Measurements from ENCODE around the gene PLXNA4. TPM values are rescaled to one million over a fixed set of nuclear protein-coding genes. Genes with fewer than 3 reads are reported as not detected.

Gene PLXNA4
- total RNA-seq, 4 donors from 2014 or later, result 4.8 to 19.7 (median 10.7) TPM

DNA sequence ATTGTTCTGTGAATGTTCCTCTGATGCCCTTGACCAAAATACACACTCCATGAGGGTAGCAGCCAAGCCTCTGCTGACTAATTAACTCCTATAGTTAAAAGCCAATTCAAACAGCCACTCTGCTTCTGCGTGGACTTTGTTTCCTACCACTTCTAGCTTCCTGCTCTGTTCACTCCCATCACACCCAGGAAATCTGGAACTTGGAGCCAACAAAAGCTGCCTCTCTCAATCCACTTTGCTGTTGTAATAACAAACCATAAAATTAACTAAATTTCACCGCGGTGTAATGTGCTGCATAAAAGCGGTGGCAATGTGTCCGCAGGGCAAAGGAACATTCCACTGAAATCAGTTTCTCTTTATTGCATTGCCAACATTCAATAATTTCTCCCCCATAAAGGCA, 239.5 kb downstream of the PLXNA4 start:
- WGBS, 2 donors (ENCODE audit: low coverage in 1 of 2), result 57 to 63% methylated on average over 2 to 5 of the region's 5 CpGs
- H3K27ac ChIP-seq, result no peak overlapping the region

DNA sequence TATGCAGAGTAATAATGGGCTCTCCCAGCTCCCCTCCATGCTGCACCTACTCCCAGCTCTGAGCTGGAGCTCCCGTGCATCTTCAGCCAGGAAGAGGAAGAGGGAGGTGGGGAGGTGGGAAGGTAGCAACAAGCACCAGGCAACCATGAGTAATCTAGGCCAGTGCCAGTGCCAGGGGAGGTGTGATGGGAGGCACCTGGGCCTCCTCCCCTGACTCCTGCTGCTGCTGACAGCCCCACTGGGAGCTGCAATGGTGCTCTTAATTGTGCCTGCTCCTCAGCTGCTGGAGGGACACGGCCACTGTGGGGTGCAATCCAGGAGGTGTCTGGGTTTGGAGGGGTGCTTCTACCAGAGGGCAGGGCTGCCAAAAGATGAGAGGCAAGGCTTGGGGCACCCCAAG, 243.0 kb downstream of the PLXNA4 start:
- Histone ChIP-seq H3K27me3 (no peaks in the 10 kb centered on the region), H3K27ac (no peak overlapping the region), H3K4me1 (no peaks in the 10 kb centered on the region), H3K36me3 (no peaks in the 10 kb centered on the region), H3K9me3 (no peaks in the 10 kb centered on the region), H3K4me3 (no peak overlapping the region)
- no peak for TF ChIP-seq POLR2A (IDR thresholded peaks at IDR 0.05)
- no peak for TF ChIP-seq CTCF (IDR thresholded peaks at IDR 0.05)
- TF ChIP-seq POLR2AphosphoS5 (IDR thresholded peaks at IDR 0.05), result no peak
- no peak for TF ChIP-seq EP300 (IDR thresholded peaks at IDR 0.05)
- WGBS, 2 donors (ENCODE audit: low coverage in 1 of 2), result no CpG with 5 or more reads among the region's 2 CpGs
- no peak for ATAC-seq

More for the DNA sequence above, 239.5 kb downstream of the PLXNA4 start:
- Histone ChIP-seq H3K9me3 (no peaks in the 10 kb centered on the region), H3K27me3 (no peaks in the 10 kb centered on the region), H3K36me3 (no peaks in the 10 kb centered on the region), H3K4me1 (no peaks in the 10 kb centered on the region), H3K4me3 (no peak overlapping the region)
- TF ChIP-seq POLR2AphosphoS5 (IDR thresholded peaks at IDR 0.05) (no peak), CTCF (IDR thresholded peaks at IDR 0.05) (no peak), POLR2A (IDR thresholded peaks at IDR 0.05) (no peak)
- no peak for ATAC-seq

DNA sequence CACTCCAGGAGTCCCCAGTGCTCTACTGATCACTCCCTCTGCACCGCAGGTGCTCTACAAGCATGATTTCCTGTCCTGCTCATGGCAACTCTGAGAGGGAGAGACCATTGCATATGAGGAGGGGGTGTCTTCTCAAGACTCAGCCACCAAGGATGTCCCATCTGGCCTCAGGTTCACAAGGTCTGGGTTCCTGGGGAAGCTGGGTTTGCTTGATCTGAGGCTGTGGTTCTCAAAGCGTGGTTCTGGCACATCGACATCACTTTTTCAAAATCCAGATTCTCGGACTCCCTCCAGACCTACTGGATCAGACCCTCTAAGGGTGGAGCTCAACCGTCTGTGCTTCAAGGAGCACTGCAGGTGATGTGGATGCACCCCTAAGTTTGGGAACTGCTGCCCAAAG, 247.5 kb downstream of the PLXNA4 start:
- H3K9me3 ChIP-seq, result no peaks in the 10 kb centered on the region
- 95 to 97% methylated on average over 3 to 4 of the region's 5 CpGs for WGBS, 2 donors (ENCODE audit: low coverage in 1 of 2)

DNA sequence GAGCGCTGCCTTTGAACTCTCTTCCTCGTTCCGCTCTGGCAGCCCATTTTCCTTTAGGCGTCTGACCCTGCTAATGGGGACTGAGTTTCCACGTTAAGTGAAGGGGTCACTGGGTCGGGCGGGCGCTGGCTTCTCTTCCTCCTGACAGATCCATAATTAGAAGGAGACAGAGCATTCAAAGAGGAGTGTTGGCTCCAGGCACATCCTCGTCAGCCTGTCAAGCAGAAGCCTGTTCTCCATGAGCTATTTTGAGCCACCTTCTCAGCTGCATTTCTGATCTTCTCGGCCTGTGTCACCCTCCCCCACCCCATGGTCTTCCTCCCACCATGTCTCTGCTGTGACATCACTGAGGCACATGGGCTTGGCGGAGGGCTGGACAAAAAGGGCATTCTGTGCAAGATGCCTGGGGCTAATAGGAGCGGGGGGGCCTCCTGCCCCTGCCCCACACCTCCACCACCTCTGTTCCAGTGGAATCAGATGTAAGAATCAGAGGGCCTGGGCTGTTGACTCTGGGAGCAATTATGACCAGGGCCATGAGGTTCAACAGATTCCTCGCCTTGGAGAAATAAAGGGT, 248.1 kb downstream of the PLXNA4 start:
- H3K36me3 ChIP-seq, result no peaks in the 10 kb centered on the region
- H3K4me3 ChIP-seq, result no peak overlapping the region
- H3K27me3 ChIP-seq, result no peaks in the 10 kb centered on the region
- H3K27ac ChIP-seq, result no peak overlapping the region
- no peaks in the 10 kb centered on the region for H3K4me1 ChIP-seq
- TF ChIP-seq POLR2AphosphoS5 (IDR thresholded peaks at IDR 0.05) (no peak), EP300 (IDR thresholded peaks at IDR 0.05) (no peak), CTCF (IDR thresholded peaks at IDR 0.05) (no peak), POLR2A (IDR thresholded peaks at IDR 0.05) (no peak)
- ATAC-seq, result no peak
- no peaks in the 10 kb centered on the region for H3K9me3 ChIP-seq
- WGBS, 2 donors (ENCODE audit: low coverage in 1 of 2), result 40 to 50% methylated on average over 1 to 9 of the region's 13 CpGs

More for the DNA sequence above, 247.5 kb downstream of the PLXNA4 start:
- TF ChIP-seq POLR2A (IDR thresholded peaks at IDR 0.05) (no peak), EP300 (IDR thresholded peaks at IDR 0.05) (no peak), CTCF (IDR thresholded peaks at IDR 0.05) (no peak), POLR2AphosphoS5 (IDR thresholded peaks at IDR 0.05) (no peak)
- H3K27me3 ChIP-seq, result no peaks in the 10 kb centered on the region
- no peaks in the 10 kb centered on the region for H3K4me1 ChIP-seq
- H3K27ac ChIP-seq, result no peak overlapping the region
- ATAC-seq, result no peak
- no peaks in the 10 kb centered on the region for H3K36me3 ChIP-seq
- H3K4me3 ChIP-seq, result no peak overlapping the region

DNA sequence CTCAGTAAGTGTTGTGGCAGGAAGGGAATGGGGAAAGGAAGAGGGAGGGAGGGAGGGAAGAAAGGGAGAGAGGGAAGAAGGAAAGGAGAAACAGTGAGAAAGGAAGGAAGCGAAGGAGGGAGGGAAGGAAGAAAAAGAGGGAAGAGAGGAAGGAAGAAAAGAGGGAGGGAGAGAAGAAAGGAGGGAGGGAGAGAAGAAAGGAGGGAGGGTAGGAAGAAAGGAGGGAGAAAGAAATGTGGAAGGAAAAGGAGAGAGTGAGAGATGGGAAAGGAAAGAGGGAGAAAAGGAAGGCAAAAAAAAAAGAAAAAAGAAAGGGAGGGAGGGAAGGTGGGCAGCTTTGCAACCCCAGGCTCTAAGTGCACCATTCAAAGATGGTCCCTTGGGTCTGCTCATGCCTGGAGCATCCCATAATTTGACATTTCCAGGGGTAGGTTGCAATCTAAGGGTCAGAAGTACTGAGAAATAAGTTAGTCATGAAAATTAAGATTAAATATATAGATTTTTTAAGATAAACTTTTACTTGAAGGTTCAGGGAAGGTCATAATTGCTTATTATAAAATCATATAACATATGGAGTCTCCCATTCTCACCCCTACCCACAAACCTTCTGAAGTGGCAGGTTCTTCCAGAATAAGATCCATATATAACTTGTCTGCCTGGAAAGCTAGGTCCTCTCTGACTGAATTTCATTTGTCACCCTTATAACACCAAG, 249.2 kb downstream of the PLXNA4 start:
- H3K9me3 ChIP-seq, result no peaks in the 10 kb centered on the region
- H3K27ac ChIP-seq, result no peak overlapping the region
- H3K4me3 ChIP-seq, result no peak overlapping the region
- no peaks in the 10 kb centered on the region for H3K36me3 ChIP-seq
- H3K27me3 ChIP-seq, result no peaks in the 10 kb centered on the region
- TF ChIP-seq CTCF (IDR thresholded peaks at IDR 0.05), result no peak
- no peak for TF ChIP-seq POLR2A (IDR thresholded peaks at IDR 0.05)
- TF ChIP-seq POLR2AphosphoS5 (IDR thresholded peaks at IDR 0.05), result no peak
- 100% methylated on average over 1 of the region's 1 CpG; no CpG with 5 or more reads in 1 of the 2 donors for WGBS, 2 donors (ENCODE audit: low coverage in 1 of 2)
- no peak for ATAC-seq
- H3K4me1 ChIP-seq, result no peaks in the 10 kb centered on the region

All from gastroesophageal sphincter (tissue), 4 donors.